MM.1S (cell line): ENCODE measurements around the gene FGF1.

ENCODE experiments used
- DNase-seq: peaks from one replicate; pipeline ENCODE4 v3.0.0-alpha.2; 2015
- H2AFZ ChIP-seq: fragments of 300-600 bp; sonication (generic); 2 replicates; pipeline ENCODE4 v1.6.0; 2016; ENCODE audit warnings: antibody characterized with exemption, low read length
- H3F3A ChIP-seq: fragments of 300-600 bp; sonication (generic); 2 replicates; pipeline ENCODE4 v1.6.1; 2016; ENCODE audit warnings: mild to moderate bottlenecking, antibody characterized with exemption, low read length, moderate library complexity, mixed read lengths; ENCODE audit not compliant: insufficient read depth
- H3K27ac ChIP-seq: fragments of 300-600 bp; sonication (generic); 2 replicates; pipeline ENCODE4 v1.5.1; 2016; ENCODE audit warnings: mild to moderate bottlenecking, low read length
- H3K27me3 ChIP-seq: fragments of 300-600 bp; sonication (generic); replicated peaks from 2 replicates; pipeline ENCODE4 v1.6.0; 2016; ENCODE audit warnings: low read length; ENCODE audit not compliant: insufficient read depth
- H3K36me3 ChIP-seq: fragments of 300-600 bp; sonication (generic); replicated peaks from 2 replicates; pipeline ENCODE4 v1.6.1; 2016; ENCODE audit warnings: mild to moderate bottlenecking, low read length, mixed read lengths; ENCODE audit not compliant: insufficient read depth
- H3K4me1 ChIP-seq: fragments of 300-600 bp; sonication (generic); 2 replicates; pipeline ENCODE4 v1.6.1; 2016; ENCODE audit warnings: low read length, mixed read lengths
- H3K4me2 ChIP-seq: fragments of 300-600 bp; sonication (generic); 2 replicates; pipeline ENCODE4 v1.6.0; 2016; ENCODE audit warnings: low read depth, low read length
- H3K4me3 ChIP-seq: fragments of 300-600 bp; sonication (generic); 2 replicates; pipeline ENCODE4 v1.5.1; 2016; ENCODE audit warnings: low read length, mixed read lengths
- H3K79me2 ChIP-seq: fragments of 300-600 bp; sonication (generic); 2 replicates; pipeline ENCODE4 v1.6.1; 2016; ENCODE audit warnings: mixed run types, low read length, mixed read lengths
- H3K9ac ChIP-seq: fragments of 300-600 bp; sonication (generic); 2 replicates; pipeline ENCODE4 v1.6.1; 2016; ENCODE audit warnings: low read length, mixed read lengths
- H3K9me2 ChIP-seq: fragments of 300-600 bp; sonication (generic); replicated peaks from 2 replicates; pipeline ENCODE4 v1.6.1; 2016; ENCODE audit warnings: mild to moderate bottlenecking, low read length, mixed read lengths; ENCODE audit not compliant: insufficient read depth
- H3K9me3 ChIP-seq: fragments of 300-600 bp; sonication (generic); replicated peaks from 2 replicates; pipeline ENCODE4 v1.6.1; 2016; ENCODE audit warnings: mild to moderate bottlenecking, low read length, mixed read lengths; ENCODE audit not compliant: insufficient read depth
- H4K20me1 ChIP-seq: fragments of 300-600 bp; sonication (generic); 2 replicates; pipeline ENCODE4 v1.6.1; 2016; ENCODE audit warnings: mild to moderate bottlenecking, low read length, moderate library complexity, mixed read lengths; ENCODE audit not compliant: insufficient read depth
- CTCF ChIP-seq: fragments of 300-600 bp; sonication (generic); IDR thresholded peaks from 2 replicates; pipeline ENCODE4 v1.5.1; 2016; ENCODE audit warnings: antibody characterized with exemption, low read length, mixed read lengths
- EZH2 ChIP-seq: fragments of 300-600 bp; sonication (generic); optimal IDR thresholded peaks from 2 replicates; pipeline ENCODE3; 2017; ENCODE audit warnings: low read depth, mild to moderate bottlenecking, antibody characterized with exemption, low read length, mixed read lengths
- EZH2phosphoT487 ChIP-seq: fragments of 300-600 bp; sonication (generic); IDR thresholded peaks from 2 replicates; pipeline ENCODE4 v1.6.1; 2018; ENCODE audit warnings: antibody characterized with exemption, low read length

FGF1 gene

GRCh38 chr5:142684508-142685041 is 1.3 kb downstream of the FGF1 start:
- Histone ChIP-seq H4K20me1 (no peaks in the 10 kb centered on the region), H3K9me2 (no peaks in the 10 kb centered on the region), H3K9me3 (no peaks in the 10 kb centered on the region), H3K27me3 (no peaks in the 10 kb centered on the region), H2AFZ (0 out of 2 replicates have a peak overlapping the region, but pooled peaks have one; percentile 30), H3K79me2 (no peaks in the 10 kb centered on the region), H3K36me3 (no peaks in the 10 kb centered on the region), H3K27ac (no peak overlapping the region), H3K4me3 (no peak overlapping the region), H3K4me1 (no peaks in the 10 kb centered on the region), H3K9ac (no peak overlapping the region), H3K4me2 (no peak overlapping the region), H3F3A (no peaks in the 10 kb centered on the region)
- TF ChIP-seq EZH2phosphoT487: no peak
- TF ChIP-seq CTCF: no peak
- no peak for TF ChIP-seq EZH2
- DNase-seq: no peak

GRCh38 chr5:142683881-142684505 is 1.9 kb downstream of the FGF1 start:
- Histone ChIP-seq H4K20me1 (no peaks in the 10 kb centered on the region), H3K4me3 (no peak overlapping the region), H3K9me3 (no peaks in the 10 kb centered on the region), H3K9me2 (no peaks in the 10 kb centered on the region), H3K27me3 (no peaks in the 10 kb centered on the region), H3K9ac (no peak overlapping the region), H3F3A (no peaks in the 10 kb centered on the region), H3K4me1 (no peaks in the 10 kb centered on the region), H3K4me2 (no peak overlapping the region), H3K79me2 (no peaks in the 10 kb centered on the region), H3K27ac (no peak overlapping the region), H2AFZ (no peak overlapping the region), H3K36me3 (no peaks in the 10 kb centered on the region)
- TF ChIP-seq EZH2phosphoT487 (no peak), EZH2 (no peak), CTCF (no peak)
- no peak for DNase-seq

- DNase-seq: no peak
- Histone ChIP-seq H3K9ac (no peak overlapping the region), H3K9me3 (no peaks in the 10 kb centered on the region), H2AFZ (no peak overlapping the region), H3K4me2 (no peak overlapping the region), H3F3A (no peaks in the 10 kb centered on the region), H3K27ac (no peak overlapping the region), H4K20me1 (no peaks in the 10 kb centered on the region), H3K79me2 (no peaks in the 10 kb centered on the region), H3K4me3 (no peak overlapping the region), H3K4me1 (no peaks in the 10 kb centered on the region), H3K36me3 (no peaks in the 10 kb centered on the region), H3K9me2 (no peaks in the 10 kb centered on the region), H3K27me3 (no peaks in the 10 kb centered on the region)
- no peak for TF ChIP-seq EZH2phosphoT487
- no peak for TF ChIP-seq CTCF
- no peak for TF ChIP-seq EZH2
These were observed 2.8 kb downstream of the FGF1 start for GRCh38 chr5:142683116-142683515.
